Urothelium cell line (cell line): ENCODE measurements around the gene ZNF418.
"Not testable (repeated sequence)": the region's sequence is repeated elsewhere in the genome, so short reads cannot be mapped to it uniquely, and the experiment has no call there.

ENCODE experiments used
- DNase-seq: peaks from one replicate; pipeline ENCODE4 v3.0.0; 2011; ENCODE audit warnings: low spot score, mixed read lengths
- FAIRE-seq: peaks from 2 replicates; lab custom pipeline; 2011; peaks lifted over from hg19 to GRCh38; lab: Jason Lieb, UNC

Gene ZNF418

GRCh38 chr19:57934820-57935665 is at the start of gene ZNF418:
Gene ZNF418, minus strand, starts transcription at chr19:57935402. Its CDS starts 1,580 bp downstream, at chr19:57933822.
- FAIRE-seq, result no peak
- DNase-seq, result no peak

GRCh38 chr19:57978586-57979289 is 43.5 kb upstream of the ZNF418 start:
- FAIRE-seq (no peak), DNase-seq (no peak)

- no peak for DNase-seq
- no peak for FAIRE-seq
Observed at GRCh38 chr19:57974434-57974833, 39.2 kb upstream of the ZNF418 start, which contains the start of gene C19orf18. Gene C19orf18, minus strand, starts transcription at chr19:57974534. Its CDS starts 102 bp downstream, at chr19:57974432.

- FAIRE-seq (no peak), DNase-seq (no peak)
Observed at GRCh38 chr19:57964761-57965160, 29.6 kb upstream of the ZNF418 start.

- FAIRE-seq, result no peak
- DNase-seq, result no peak
Observed at GRCh38 chr19:57961785-57962184, 26.6 kb upstream of the ZNF418 start.

- DNase-seq (no peak), FAIRE-seq (no peak)
Observed at GRCh38 chr19:57954996-57955395, 19.8 kb upstream of the ZNF418 start.

GRCh38 chr19:57949702-57950101 is 14.5 kb upstream of the ZNF418 start:
- no peak for FAIRE-seq
- DNase-seq, result no peak

- no peak for DNase-seq
- FAIRE-seq, result no peak
Observed at GRCh38 chr19:57949296-57949695, 14.1 kb upstream of the ZNF418 start.

GRCh38 chr19:57947419-57948134 is 12.4 kb upstream of the ZNF418 start, which contains the start of gene ZNF256:
Gene ZNF256, minus strand, starts transcription at chr19:57947706. Its CDS starts 232 bp downstream, at chr19:57947474.
- FAIRE-seq, result no peak
- peak; percentile 96 for DNase-seq

GRCh38 chr19:57947088-57947418 is 11.9 kb upstream of the ZNF418 start:
- DNase-seq, result no peak
- FAIRE-seq, result no peak

- FAIRE-seq, result no peak
- DNase-seq, result no peak
Observed at GRCh38 chr19:57946316-57946715, 11.1 kb upstream of the ZNF418 start.

GRCh38 chr19:57941593-57941992 is 6.4 kb upstream of the ZNF418 start:
- DNase-seq (no peak), FAIRE-seq (no peak)

GRCh38 chr19:57935731-57936130 is 529 bp upstream of the ZNF418 start:
- no peak for DNase-seq
- FAIRE-seq, result no peak

GRCh38 chr19:57927587-57927986 is 7.6 kb downstream of the ZNF418 start:
- no peak for FAIRE-seq
- no peak for DNase-seq

GRCh38 chr19:57916168-57916995 is 18.8 kb downstream of the ZNF418 start, which contains the start of gene ZNF417:
Gene ZNF417, minus strand, starts transcription at chr19:57916592. Its CDS starts 181 bp downstream, at chr19:57916411.
- DNase-seq, result peak; percentile 91
- FAIRE-seq, result not testable (repeated sequence)

- FAIRE-seq, result no peak
- DNase-seq, result no peak
Observed at GRCh38 chr19:57914531-57914930, 20.7 kb downstream of the ZNF418 start.

GRCh38 chr19:57907394-57907793 is 27.8 kb downstream of the ZNF418 start:
- no peak for FAIRE-seq
- no peak for DNase-seq

- DNase-seq, result no peak
- FAIRE-seq, result no peak
Observed at GRCh38 chr19:57905258-57905657, 29.9 kb downstream of the ZNF418 start.

- DNase-seq (no peak), FAIRE-seq (no peak)
Observed at GRCh38 chr19:57903618-57904184, 31.5 kb downstream of the ZNF418 start.

- DNase-seq (no peak), FAIRE-seq (no peak)
Observed at GRCh38 chr19:57900311-57900710, 34.9 kb downstream of the ZNF418 start.
